PFSK-1 (cell line): Measurements from ENCODE around the gene MOB1A.
A peak's percentile ranks its signal among the peaks of the same experiment; 100 is the strongest.

Experiments used
- POLR2AphosphoS5 ChIP-seq: IDR thresholded peaks from 2 replicates; pipeline ENCODE4 v1.6.1; 2012; ENCODE audit warnings: low read depth, mild to moderate bottlenecking, control low read depth, low read length, moderate library complexity
- SIN3A ChIP-seq: IDR thresholded peaks from 2 replicates; pipeline ENCODE4 v1.6.1; 2012; ENCODE audit warnings: mild to moderate bottlenecking, low read length, moderate library complexity, borderline replicate concordance; ENCODE audit not compliant: insufficient read depth
- TF ChIP-seq, protein P1 (sequence below), 2 experiments: IDR thresholded peaks; 2 replicates each; pipeline versions ENCODE4 v1.6.1 to v1.8.0; 2011 to 2012; ENCODE audit warnings: low read depth in 2 of 2, low read length in 2 of 2, control low read depth in 1 of 2, inconsistent platforms in 1 of 2, mild to moderate bottlenecking in 1 of 2, moderate library complexity in 1 of 2; ENCODE audit not compliant: insufficient read depth in 1 of 2

- TF ChIP-seq, protein P1, sequence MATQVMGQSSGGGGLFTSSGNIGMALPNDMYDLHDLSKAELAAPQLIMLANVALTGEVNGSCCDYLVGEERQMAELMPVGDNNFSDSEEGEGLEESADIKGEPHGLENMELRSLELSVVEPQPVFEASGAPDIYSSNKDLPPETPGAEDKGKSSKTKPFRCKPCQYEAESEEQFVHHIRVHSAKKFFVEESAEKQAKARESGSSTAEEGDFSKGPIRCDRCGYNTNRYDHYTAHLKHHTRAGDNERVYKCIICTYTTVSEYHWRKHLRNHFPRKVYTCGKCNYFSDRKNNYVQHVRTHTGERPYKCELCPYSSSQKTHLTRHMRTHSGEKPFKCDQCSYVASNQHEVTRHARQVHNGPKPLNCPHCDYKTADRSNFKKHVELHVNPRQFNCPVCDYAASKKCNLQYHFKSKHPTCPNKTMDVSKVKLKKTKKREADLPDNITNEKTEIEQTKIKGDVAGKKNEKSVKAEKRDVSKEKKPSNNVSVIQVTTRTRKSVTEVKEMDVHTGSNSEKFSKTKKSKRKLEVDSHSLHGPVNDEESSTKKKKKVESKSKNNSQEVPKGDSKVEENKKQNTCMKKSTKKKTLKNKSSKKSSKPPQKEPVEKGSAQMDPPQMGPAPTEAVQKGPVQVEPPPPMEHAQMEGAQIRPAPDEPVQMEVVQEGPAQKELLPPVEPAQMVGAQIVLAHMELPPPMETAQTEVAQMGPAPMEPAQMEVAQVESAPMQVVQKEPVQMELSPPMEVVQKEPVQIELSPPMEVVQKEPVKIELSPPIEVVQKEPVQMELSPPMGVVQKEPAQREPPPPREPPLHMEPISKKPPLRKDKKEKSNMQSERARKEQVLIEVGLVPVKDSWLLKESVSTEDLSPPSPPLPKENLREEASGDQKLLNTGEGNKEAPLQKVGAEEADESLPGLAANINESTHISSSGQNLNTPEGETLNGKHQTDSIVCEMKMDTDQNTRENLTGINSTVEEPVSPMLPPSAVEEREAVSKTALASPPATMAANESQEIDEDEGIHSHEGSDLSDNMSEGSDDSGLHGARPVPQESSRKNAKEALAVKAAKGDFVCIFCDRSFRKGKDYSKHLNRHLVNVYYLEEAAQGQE (IDR thresholded peaks at IDR 0.05; ENCODE audit: insufficient read depth in 1 of 2, low read depth in 2 of 2, low read length in 2 of 2) = no peak
- TF ChIP-seq POLR2AphosphoS5 (peak; percentile 85; the same call in 1 of the 2 replicates), SIN3A (peak; percentile 37; the same call in 1 of the 2 replicates)
These were observed at the start of gene MOB1A for GRCh38 chr2:74178211-74179062.
